OCI-LY3 (cell line): ENCODE measurements around the gene DNPH1.

Experiments
- CTCF ChIP-seq: fragments of 200-600, 300-600 bp; sonication (generic); IDR thresholded peaks from 2 replicates; pipeline ENCODE4 v1.5.1; 2014; ENCODE audit warnings: antibody characterized with exemption, low read length, low read depth
- EZH2phosphoT487 ChIP-seq: fragments of 200-600 bp; shearing (Covaris generic); IDR thresholded peaks from 2 replicates; pipeline ENCODE4 v1.6.1; 2018; ENCODE audit warnings: antibody characterized with exemption, mixed run types, low read depth

DNA sequence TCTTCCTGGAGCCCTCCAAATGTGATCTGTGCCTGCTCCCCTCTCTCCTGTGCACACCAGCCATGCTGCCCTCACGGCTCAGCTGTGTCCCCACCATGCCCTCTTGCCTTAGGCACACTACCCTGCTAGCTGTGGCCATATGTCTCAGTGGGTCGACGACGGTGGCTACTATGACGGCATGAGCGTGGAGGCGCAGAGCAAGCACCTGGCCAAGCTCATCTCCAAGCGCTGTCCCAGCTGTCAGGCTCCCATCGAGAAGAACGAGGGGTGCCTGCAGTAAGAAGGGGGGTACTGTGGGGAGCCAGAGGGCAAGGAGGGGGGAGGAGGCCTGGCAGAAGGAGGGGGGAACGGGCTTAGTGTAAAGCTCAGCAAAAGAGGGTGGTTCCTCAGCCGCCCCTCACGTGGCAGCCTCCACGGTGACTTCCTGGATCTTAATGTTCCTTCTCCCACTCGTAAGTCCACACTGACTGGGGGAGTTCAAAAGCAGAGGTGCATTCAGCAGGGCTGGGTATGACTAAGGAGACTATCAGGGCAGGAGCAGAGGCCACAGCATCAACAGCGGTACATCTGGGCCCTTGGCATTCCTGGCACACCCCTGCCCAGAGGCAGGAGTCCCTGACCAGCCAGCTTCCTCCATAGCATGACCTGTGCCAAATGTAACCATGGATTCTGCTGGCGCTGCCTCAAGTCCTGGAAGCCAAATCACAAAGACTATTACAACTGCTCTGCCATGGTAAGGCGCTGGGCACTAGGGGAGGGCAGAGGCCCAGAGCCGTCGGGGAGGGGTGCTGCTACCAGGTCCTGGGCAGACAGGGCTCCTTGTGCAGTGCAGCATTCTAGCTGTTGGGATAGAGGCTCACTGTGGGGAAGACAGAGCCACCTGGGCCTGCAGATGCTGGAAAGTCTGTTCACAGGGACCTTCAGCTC, 8.0 kb downstream of the DNPH1 start:
- no peak for TF ChIP-seq CTCF
- no peak for TF ChIP-seq EZH2phosphoT487
